Skeletal muscle satellite cell (primary cell): Measurements from ENCODE around the gene TIMM50.
A peak's percentile ranks its signal among the peaks of the same experiment; 100 is the strongest.

Source experiments
- H3K27me3 ChIP-seq: 2 replicates; pipeline ENCODE4 v1.7.0; 2013; ENCODE audit warnings: low read length; ENCODE audit not compliant: control insufficient read depth, insufficient read depth
- H3K36me3 ChIP-seq: 2 replicates; pipeline ENCODE4 v1.7.0; 2013; ENCODE audit warnings: mild to moderate bottlenecking, control low read depth, low read length; ENCODE audit not compliant: insufficient read depth
- H3K4me1 ChIP-seq: 2 replicates; pipeline ENCODE4 v1.7.0; 2013; ENCODE audit warnings: low read length; ENCODE audit not compliant: control insufficient read depth, insufficient read depth
- H3K4me2 ChIP-seq: 2 replicates; pipeline ENCODE4 v1.7.0; 2013; ENCODE audit warnings: mild to moderate bottlenecking, low read length
- H3K4me3 ChIP-seq: 2 replicates; pipeline ENCODE4 v1.7.0; 2013; ENCODE audit warnings: low read length
- H3K9ac ChIP-seq: 2 replicates; pipeline ENCODE4 v1.7.0; 2013; ENCODE audit warnings: mild to moderate bottlenecking, low read depth, low read length, moderate library complexity
- H3K9me3 ChIP-seq: replicated peaks from 2 replicates; pipeline ENCODE4 v1.7.0; 2013; ENCODE audit warnings: mild to moderate bottlenecking, control low read depth, low read length

TIMM50 gene

DNA sequence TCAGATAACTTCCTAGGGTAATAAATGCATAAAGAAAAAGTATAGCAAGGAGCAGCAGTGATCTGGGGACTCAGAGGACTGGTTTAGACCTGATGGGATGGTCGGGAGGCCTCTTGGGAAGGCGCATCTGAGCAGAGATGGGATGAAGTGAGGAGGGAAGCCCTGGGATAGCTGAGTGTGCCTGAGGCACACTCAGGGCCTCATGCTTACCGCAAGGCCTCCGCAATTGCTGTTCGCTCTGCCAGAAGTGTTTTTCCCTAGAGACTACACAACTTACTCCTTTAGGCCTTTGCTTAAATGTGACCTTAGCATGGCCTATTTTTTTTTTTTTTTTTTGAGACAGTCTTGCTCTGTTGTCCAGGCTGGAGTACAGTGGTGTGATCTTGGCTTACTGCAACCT lies 14.0 kb downstream of the TIMM50 start:
- no peaks in the 10 kb centered on the region for H3K9me3 ChIP-seq
- peaks cover 13% of the 10 kb centered on the region for H3K36me3 ChIP-seq
- H3K4me2 ChIP-seq: no peak overlapping the region
- peaks cover 13% of the 10 kb centered on the region for H3K4me1 ChIP-seq
- no peak overlapping the region for H3K4me3 ChIP-seq
- peaks cover 25% of the 10 kb centered on the region for H3K27me3 ChIP-seq
- H3K9ac ChIP-seq: no peak overlapping the region

DNA sequence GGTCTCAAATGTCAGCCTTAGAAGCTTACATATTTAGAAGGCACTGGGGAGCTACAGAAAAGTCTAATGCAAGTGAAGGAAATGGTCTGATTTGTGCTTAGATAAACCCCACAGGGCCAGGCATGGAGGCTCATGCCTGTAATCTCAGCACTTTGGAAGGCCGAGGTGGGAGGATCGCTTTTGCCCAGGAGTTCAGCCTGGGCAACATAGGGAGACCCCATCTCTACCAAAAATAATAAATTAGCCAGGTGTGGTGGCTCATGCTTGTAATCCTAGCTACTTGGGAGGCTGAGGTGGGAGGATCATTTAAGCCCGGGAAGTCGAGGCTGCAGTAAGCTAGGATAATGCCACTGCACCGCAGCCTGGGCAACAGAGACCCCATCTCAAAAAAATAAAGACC lies 15.4 kb downstream of the TIMM50 start:
- H3K9ac ChIP-seq: no peak overlapping the region
- H3K4me1 ChIP-seq: peaks cover 13% of the 10 kb centered on the region
- H3K36me3 ChIP-seq: peaks cover 4% of the 10 kb centered on the region
- H3K9me3 ChIP-seq: no peaks in the 10 kb centered on the region
- H3K4me3 ChIP-seq: no peak overlapping the region
- H3K27me3 ChIP-seq: peaks cover 36% of the 10 kb centered on the region
- no peak overlapping the region for H3K4me2 ChIP-seq

DNA sequence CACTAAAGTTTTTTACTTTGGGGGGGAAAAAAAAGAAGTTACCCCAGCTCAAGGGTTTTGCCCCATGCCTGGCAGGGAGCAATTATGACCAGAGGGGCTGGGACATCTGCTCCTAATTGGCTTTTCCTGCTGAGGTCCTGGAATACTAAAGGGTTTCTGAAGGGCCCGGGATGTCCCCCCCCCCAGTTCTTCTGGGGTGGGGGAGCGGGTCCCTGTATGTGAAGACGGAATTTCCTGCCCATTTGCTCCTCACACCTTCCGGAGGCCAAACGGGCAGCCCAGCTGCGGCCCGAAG lies 17.0 kb downstream of the TIMM50 start:
- Histone ChIP-seq H3K27me3 (peaks cover 36% of the 10 kb centered on the region), H3K4me3 (peak overlapping the region; percentile 47)

DNA sequence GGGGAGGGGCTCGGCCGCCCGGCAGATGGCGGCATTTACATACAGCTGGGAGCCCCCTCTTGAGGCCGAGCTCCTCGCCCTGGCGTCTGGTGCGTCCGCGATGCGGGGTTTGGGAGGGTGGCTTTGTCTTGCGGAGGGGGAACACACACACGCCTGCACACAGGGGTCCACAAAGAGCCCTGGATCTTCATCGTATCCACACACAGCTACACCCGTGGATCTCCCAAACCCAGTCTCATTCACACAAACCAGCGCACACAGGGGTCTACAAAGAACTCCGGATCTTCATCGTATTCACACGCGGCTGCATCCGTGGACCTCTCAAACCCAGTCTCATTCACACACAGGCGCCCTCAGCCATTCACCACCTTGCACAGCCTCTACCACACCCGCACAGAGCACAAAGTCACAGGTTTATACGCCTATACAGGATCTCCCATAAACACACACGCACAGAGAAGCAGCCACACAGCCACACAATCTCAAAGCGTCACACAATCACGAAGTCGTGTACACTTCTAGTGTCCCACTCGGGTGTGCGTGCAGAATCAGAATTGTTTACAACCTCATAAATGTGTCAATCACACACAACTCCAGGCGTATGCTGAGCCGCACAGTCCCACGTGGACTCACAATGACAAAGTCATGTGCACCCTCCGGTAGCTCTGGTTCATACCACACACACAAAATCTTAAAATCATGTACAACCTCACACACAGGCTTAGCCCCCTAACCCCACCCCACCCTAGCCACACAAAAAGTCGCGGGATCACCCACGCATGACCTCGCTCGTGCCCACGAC lies 17.6 kb downstream of the TIMM50 start:
- peaks cover 13% of the 10 kb centered on the region for H3K4me1 ChIP-seq
- peak overlapping the region; percentile 75 for H3K4me2 ChIP-seq
- H3K9ac ChIP-seq: no peak overlapping the region
- H3K27me3 ChIP-seq: peaks cover 38% of the 10 kb centered on the region
- no peaks in the 10 kb centered on the region for H3K9me3 ChIP-seq
- peak overlapping the region; percentile 47 for H3K4me3 ChIP-seq
- H3K36me3 ChIP-seq: no peaks in the 10 kb centered on the region

More for the DNA sequence above, 17.0 kb downstream of the TIMM50 start:
- no peaks in the 10 kb centered on the region for H3K36me3 ChIP-seq
- H3K4me1 ChIP-seq: peaks cover 13% of the 10 kb centered on the region
- H3K9me3 ChIP-seq: no peaks in the 10 kb centered on the region
- H3K9ac ChIP-seq: no peak overlapping the region
- H3K4me2 ChIP-seq: peak overlapping the region; percentile 75

DNA sequence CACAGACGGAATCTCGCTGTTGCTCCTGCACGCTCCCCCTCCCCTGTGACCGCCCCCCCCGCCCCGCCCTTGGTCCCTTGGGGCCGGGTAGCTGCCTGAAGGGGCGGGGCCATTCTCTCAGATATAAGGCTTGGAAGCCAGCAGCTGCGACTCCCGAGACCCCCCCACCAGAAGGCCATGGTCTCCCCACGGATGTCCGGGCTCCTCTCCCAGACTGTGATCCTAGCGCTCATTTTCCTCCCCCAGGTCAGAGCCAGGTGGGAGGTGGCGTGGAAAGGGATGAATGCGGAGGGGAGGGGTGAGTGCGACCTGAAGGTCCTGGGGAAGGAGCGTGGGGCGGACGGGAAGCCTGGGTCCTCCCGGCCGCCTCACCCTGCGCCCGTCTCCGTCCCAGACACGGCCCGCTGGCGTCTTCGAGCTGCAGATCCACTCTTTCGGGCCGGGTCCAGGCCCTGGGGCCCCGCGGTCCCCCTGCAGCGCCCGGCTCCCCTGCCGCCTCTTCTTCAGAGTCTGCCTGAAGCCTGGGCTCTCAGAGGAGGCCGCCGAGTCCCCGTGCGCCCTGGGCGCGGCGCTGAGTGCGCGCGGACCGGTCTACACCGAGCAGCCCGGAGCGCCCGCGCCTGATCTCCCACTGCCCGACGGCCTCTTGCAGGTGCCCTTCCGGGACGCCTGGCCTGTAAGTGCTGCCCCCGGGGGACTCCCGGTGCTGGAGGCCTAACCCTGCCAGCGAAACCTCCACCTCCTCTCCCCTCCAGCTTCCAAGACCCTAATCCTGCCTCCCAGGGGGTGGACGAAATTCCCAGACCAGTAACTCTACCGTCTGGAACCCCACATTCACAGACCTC lies 18.4 kb downstream of the TIMM50 start, which contains the start of gene DLL3:
TSS of gene DLL3 (plus strand) at position 150 of the 845 bp plus-strand sequence. CDS start at position 178, 28 bp downstream.
- peak within 1 kb of the TSS; percentile 75 for H3K4me2 ChIP-seq
- H3K36me3 ChIP-seq: no peaks in the 10 kb centered on the region
- peak within 1 kb of the TSS; percentile 47 for H3K4me3 ChIP-seq
- peaks cover 44% of the 10 kb centered on the region for H3K27me3 ChIP-seq
- no peak within 1 kb of the TSS for H3K9ac ChIP-seq
- no peaks in the 10 kb centered on the region for H3K9me3 ChIP-seq
- peaks cover 13% of the 10 kb centered on the region for H3K4me1 ChIP-seq

DNA sequence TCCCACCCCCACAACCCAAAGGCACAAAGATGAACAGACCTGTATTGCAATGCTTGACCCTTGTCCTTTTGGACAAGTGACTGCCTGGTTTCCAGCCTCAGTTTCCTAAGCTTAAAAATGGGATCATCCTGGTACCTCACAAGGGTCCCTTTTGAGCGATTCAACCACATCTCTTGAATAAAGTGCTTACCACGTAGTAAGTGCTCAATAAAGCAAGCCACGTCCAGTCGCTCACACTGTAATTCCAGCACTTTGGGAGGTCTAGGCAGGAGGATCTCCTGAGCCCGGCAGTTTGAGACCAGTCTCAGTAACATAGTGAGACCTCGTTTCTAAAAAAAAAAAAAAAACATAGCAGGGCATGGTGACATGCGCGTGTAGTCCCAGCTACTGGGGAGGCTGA lies 19.3 kb downstream of the TIMM50 start:
- no peak overlapping the region for H3K9ac ChIP-seq
- no peaks in the 10 kb centered on the region for H3K36me3 ChIP-seq
- H3K27me3 ChIP-seq: peaks cover 53% of the 10 kb centered on the region
- H3K4me3 ChIP-seq: no peak overlapping the region
- no peak overlapping the region for H3K4me2 ChIP-seq
- H3K9me3 ChIP-seq: no peaks in the 10 kb centered on the region
- H3K4me1 ChIP-seq: peaks cover 13% of the 10 kb centered on the region

DNA sequence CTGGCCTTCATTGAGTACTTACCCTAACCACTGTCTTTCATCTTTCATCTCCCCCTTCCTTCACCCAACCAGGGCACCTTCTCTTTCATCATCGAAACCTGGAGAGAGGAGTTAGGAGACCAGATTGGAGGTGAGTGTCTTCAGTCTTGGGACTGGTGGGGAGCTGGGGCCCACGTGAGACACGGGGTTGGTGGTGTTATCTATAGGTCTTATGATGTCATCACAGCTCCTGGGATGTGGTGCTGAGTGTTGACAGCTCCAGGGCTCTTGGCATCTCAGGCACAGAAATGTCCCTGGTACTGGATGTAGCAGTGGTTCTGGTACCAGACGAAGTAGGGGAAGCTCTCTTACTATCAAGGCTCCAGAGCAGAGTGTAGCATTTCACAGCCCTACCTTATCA lies 19.9 kb downstream of the TIMM50 start:
- Histone ChIP-seq H3K27me3 (peaks cover 54% of the 10 kb centered on the region), H3K36me3 (no peaks in the 10 kb centered on the region), H3K9me3 (no peaks in the 10 kb centered on the region), H3K4me1 (peaks cover 13% of the 10 kb centered on the region), H3K4me2 (no peak overlapping the region), H3K4me3 (no peak overlapping the region), H3K9ac (no peak overlapping the region)

DNA sequence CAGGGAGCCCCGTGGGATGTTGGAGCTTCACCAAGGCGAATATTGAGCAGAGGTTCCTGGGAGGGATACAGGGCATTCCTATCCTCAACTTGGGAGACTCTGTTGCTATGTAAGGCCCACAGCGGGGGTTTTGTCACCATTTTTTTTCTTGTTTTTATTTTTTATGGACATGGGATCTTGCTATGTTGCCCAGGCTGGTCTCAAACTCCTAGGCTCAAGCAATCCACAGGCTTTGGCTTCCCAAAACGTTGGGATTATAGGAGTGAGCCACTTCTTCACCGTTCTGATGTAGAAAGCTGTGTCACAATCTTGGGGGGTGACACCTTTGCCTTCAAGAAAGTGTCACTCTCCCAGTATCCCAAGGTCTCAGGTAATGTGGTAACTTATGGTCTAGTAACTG lies 20.7 kb downstream of the TIMM50 start:
- Histone ChIP-seq H3K9ac (no peak overlapping the region), H3K36me3 (no peaks in the 10 kb centered on the region), H3K4me2 (no peak overlapping the region), H3K4me1 (peaks cover 13% of the 10 kb centered on the region), H3K9me3 (no peaks in the 10 kb centered on the region), H3K4me3 (no peak overlapping the region), H3K27me3 (peaks cover 54% of the 10 kb centered on the region)

DNA sequence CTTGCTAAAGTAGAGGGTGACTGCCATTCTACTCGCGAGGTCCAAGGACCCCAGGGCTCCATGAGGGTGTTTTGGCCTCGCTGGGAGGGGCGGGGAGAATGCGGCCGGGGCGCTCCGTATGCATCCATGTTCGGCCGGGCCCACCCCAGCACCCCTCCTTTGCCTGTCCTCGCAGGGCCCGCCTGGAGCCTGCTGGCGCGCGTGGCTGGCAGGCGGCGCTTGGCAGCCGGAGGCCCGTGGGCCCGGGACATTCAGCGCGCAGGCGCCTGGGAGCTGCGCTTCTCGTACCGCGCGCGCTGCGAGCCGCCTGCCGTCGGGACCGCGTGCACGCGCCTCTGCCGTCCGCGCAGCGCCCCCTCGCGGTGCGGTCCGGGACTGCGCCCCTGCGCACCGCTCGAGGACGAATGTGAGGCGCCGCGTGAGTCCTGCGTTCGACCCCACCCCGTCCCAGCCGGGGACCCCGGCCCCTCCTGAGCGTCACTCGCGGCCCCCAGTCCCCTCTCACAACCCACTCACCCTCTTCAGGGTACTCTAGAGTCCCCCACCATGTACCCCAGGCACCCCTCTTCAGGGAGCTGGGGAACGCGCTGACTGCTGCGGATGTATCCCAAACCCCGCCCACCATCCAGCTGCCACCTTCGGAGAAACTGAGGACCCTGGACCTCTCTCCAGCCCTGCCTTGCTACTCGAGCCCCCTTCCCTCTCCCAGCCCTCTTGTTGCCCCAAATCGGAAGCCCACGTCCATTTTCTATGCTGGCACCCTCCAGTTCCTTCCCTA lies 22.2 kb downstream of the TIMM50 start:
- no peaks in the 10 kb centered on the region for H3K36me3 ChIP-seq
- H3K4me2 ChIP-seq: peak overlapping the region; percentile 47
- H3K9ac ChIP-seq: no peak overlapping the region
- H3K27me3 ChIP-seq: peaks cover 62% of the 10 kb centered on the region
- H3K9me3 ChIP-seq: no peaks in the 10 kb centered on the region
- no peak overlapping the region for H3K4me3 ChIP-seq
- H3K4me1 ChIP-seq: peaks cover 24% of the 10 kb centered on the region

DNA sequence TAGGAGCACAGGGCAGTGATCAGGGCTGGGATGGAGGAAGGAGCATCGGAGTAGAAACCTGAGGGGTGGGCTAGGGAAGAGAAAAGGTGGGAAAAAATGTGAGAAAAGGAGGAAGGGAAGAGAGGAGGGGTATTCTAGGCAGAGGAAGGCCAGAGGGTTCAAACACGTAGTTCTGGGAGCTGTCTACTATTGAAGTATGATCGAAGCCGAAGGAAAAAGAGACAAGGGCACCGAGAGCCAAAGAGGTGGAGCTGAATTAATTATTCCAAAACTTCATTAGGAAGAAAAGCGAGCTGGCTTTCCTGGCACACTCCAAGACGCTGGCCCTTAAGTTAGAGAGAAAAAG lies 25.9 kb downstream of the TIMM50 start:
- Histone ChIP-seq H3K9me3 (no peaks in the 10 kb centered on the region), H3K27me3 (peaks cover 47% of the 10 kb centered on the region), H3K36me3 (no peaks in the 10 kb centered on the region), H3K4me1 (peaks cover 13% of the 10 kb centered on the region), H3K4me2 (peak overlapping the region; percentile 90), H3K4me3 (peak overlapping the region; percentile 74), H3K9ac (no peak overlapping the region)

DNA sequence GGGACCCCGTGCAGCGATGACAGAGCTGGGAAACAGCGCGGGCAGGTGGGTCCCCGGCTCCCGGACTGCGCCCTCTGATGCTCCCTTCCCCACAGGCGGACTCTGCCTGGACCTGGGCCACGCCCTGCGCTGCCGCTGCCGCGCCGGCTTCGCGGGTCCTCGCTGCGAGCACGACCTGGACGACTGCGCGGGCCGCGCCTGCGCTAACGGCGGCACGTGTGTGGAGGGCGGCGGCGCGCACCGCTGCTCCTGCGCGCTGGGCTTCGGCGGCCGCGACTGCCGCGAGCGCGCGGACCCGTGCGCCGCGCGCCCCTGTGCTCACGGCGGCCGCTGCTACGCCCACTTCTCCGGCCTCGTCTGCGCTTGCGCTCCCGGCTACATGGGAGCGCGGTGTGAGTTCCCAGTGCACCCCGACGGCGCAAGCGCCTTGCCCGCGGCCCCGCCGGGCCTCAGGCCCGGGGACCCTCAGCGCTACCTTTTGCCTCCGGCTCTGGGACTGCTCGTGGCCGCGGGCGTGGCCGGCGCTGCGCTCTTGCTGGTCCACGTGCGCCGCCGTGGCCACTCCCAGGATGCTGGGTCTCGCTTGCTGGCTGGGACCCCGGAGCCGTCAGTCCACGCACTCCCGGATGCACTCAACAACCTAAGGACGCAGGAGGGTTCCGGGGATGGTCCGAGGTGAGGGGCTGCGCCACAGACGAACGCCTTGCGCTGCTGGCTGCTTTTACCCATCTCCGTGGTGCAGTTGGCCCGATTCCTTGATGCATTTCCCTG lies 26.5 kb downstream of the TIMM50 start:
- Histone ChIP-seq H3K9me3 (no peaks in the 10 kb centered on the region), H3K27me3 (peaks cover 47% of the 10 kb centered on the region), H3K9ac (peak overlapping the region; percentile 18), H3K4me3 (peak overlapping the region; percentile 74), H3K4me1 (peaks cover 13% of the 10 kb centered on the region), H3K4me2 (peak overlapping the region; percentile 90), H3K36me3 (no peaks in the 10 kb centered on the region)
